Central memory CD8-positive, alpha-beta T cell (primary cell): ENCODE results near the gene TMEM271.

Experiments used
- ATAC-seq: fragments of 150-1000 bp; cut with Tn5 transposase; replicated peaks from 2 replicates; pipeline ENCODE4 v1.10.0; 2022; ENCODE audit warnings: mild to moderate bottlenecking, moderate FRiP score, moderate number of reproducible peaks; ENCODE audit not compliant: poor library complexity, severe bottlenecking; ENCODE audit errors: extremely low read depth
- DNase-seq, 2 donors: peaks; one replicate each; pipeline ENCODE4 v3.0.0; 2021; ENCODE audit warnings: low spot score in 2 of 2
- H3K27ac Mint-ChIP-seq: one replicate; pipeline ENCODE4 v1.8.0; 2022; ENCODE audit warnings: low read depth, mild to moderate bottlenecking, moderate library complexity, mixed read lengths
- H3K27me3 Mint-ChIP-seq: one replicate; pipeline ENCODE4 v1.8.0; 2022; ENCODE audit warnings: mixed read lengths
- H3K36me3 Mint-ChIP-seq: one replicate; pipeline ENCODE4 v1.8.0; 2022; ENCODE audit warnings: mild to moderate bottlenecking, moderate library complexity, mixed read lengths; ENCODE audit not compliant: insufficient read depth
- H3K4me1 Mint-ChIP-seq: one replicate; pipeline ENCODE4 v1.8.0; 2022; ENCODE audit warnings: mixed read lengths
- H3K4me3 Mint-ChIP-seq: one replicate; pipeline ENCODE4 v1.8.0; 2022; ENCODE audit warnings: mild to moderate bottlenecking, moderate library complexity, mixed read lengths
- H3K9me3 Mint-ChIP-seq: one replicate; pipeline ENCODE4 v1.8.0; 2022; ENCODE audit warnings: mixed read lengths

Gene TMEM271

GRCh38 chr4:617644-618641 lies 41.8 kb upstream of the TMEM271 start:
- H3K36me3 Mint-ChIP-seq = peaks cover 1% of the 10 kb centered on the region
- H3K27me3 Mint-ChIP-seq = peaks cover 22% of the 10 kb centered on the region
- DNase-seq (no peak), ATAC-seq (no peak)
- no peaks in the 10 kb centered on the region for H3K4me1 Mint-ChIP-seq
- H3K27ac Mint-ChIP-seq = no peak overlapping the region
- H3K4me3 Mint-ChIP-seq = no peak overlapping the region
- H3K9me3 Mint-ChIP-seq = no peaks in the 10 kb centered on the region

GRCh38 chr4:616911-617643 lies 41.0 kb upstream of the TMEM271 start:
- Mint-ChIP-seq H3K4me1 (no peaks in the 10 kb centered on the region), H3K27me3 (peaks cover 22% of the 10 kb centered on the region), H3K27ac (no peak overlapping the region), H3K9me3 (no peaks in the 10 kb centered on the region), H3K4me3 (no peak overlapping the region), H3K36me3 (peaks cover 1% of the 10 kb centered on the region)
- no peak for ATAC-seq
- no peak for DNase-seq

GRCh38 chr4:616091-616490 lies 40.0 kb upstream of the TMEM271 start:
- no peak for ATAC-seq
- Mint-ChIP-seq H3K4me1 (no peaks in the 10 kb centered on the region), H3K27me3 (peaks cover 22% of the 10 kb centered on the region), H3K36me3 (peaks cover 1% of the 10 kb centered on the region), H3K9me3 (no peaks in the 10 kb centered on the region), H3K27ac (no peak overlapping the region), H3K4me3 (no peak overlapping the region)
- DNase-seq = no peak

GRCh38 chr4:613126-613525 lies 37.0 kb upstream of the TMEM271 start:
- H3K4me3 Mint-ChIP-seq = no peak overlapping the region
- H3K27me3 Mint-ChIP-seq = peaks cover 31% of the 10 kb centered on the region
- no peak overlapping the region for H3K27ac Mint-ChIP-seq
- DNase-seq (no peak), ATAC-seq (no peak)
- peaks cover under 1% of the 10 kb centered on the region for H3K36me3 Mint-ChIP-seq
- peaks cover 6% of the 10 kb centered on the region for H3K9me3 Mint-ChIP-seq
- H3K4me1 Mint-ChIP-seq = no peaks in the 10 kb centered on the region

GRCh38 chr4:612749-613125 lies 36.6 kb upstream of the TMEM271 start:
- H3K27me3 Mint-ChIP-seq = peaks cover 27% of the 10 kb centered on the region
- H3K36me3 Mint-ChIP-seq = no peaks in the 10 kb centered on the region
- ATAC-seq (no peak), DNase-seq (no peak)
- H3K4me1 Mint-ChIP-seq = no peaks in the 10 kb centered on the region
- H3K27ac Mint-ChIP-seq = no peak overlapping the region
- H3K9me3 Mint-ChIP-seq = peaks cover 6% of the 10 kb centered on the region
- H3K4me3 Mint-ChIP-seq = no peak overlapping the region

- H3K36me3 Mint-ChIP-seq = no peaks in the 10 kb centered on the region
- no peak overlapping the region for H3K4me3 Mint-ChIP-seq
- no peak for DNase-seq
- ATAC-seq = no peak
- peaks cover 25% of the 10 kb centered on the region for H3K27me3 Mint-ChIP-seq
- no peaks in the 10 kb centered on the region for H3K4me1 Mint-ChIP-seq
- peaks cover 6% of the 10 kb centered on the region for H3K9me3 Mint-ChIP-seq
- no peak overlapping the region for H3K27ac Mint-ChIP-seq
These were observed 36.1 kb upstream of the TMEM271 start for GRCh38 chr4:612052-612748.

GRCh38 chr4:610411-611261 lies 34.5 kb upstream of the TMEM271 start:
- ATAC-seq = no peak
- no peak for DNase-seq
- Mint-ChIP-seq H3K4me1 (no peaks in the 10 kb centered on the region), H3K36me3 (no peaks in the 10 kb centered on the region), H3K27me3 (peaks cover 25% of the 10 kb centered on the region), H3K27ac (no peak overlapping the region), H3K4me3 (no peak overlapping the region), H3K9me3 (peaks cover 6% of the 10 kb centered on the region)

GRCh38 chr4:609400-610050 lies 33.4 kb upstream of the TMEM271 start:
- Mint-ChIP-seq H3K4me1 (no peaks in the 10 kb centered on the region), H3K27ac (no peak overlapping the region), H3K27me3 (peaks cover 25% of the 10 kb centered on the region), H3K9me3 (peaks cover 6% of the 10 kb centered on the region), H3K36me3 (no peaks in the 10 kb centered on the region), H3K4me3 (no peak overlapping the region)
- ATAC-seq (no peak), DNase-seq (no peak)

GRCh38 chr4:608236-608635 lies 32.1 kb upstream of the TMEM271 start:
- H3K27me3 Mint-ChIP-seq = peaks cover 36% of the 10 kb centered on the region
- no peak for DNase-seq

GRCh38 chr4:605702-606425 lies 29.8 kb upstream of the TMEM271 start:
- no peaks in the 10 kb centered on the region for H3K36me3 Mint-ChIP-seq
- peaks cover 53% of the 10 kb centered on the region for H3K27me3 Mint-ChIP-seq
- no peak for DNase-seq
- peaks cover 10% of the 10 kb centered on the region for H3K9me3 Mint-ChIP-seq
- H3K27ac Mint-ChIP-seq = no peak overlapping the region
- H3K4me3 Mint-ChIP-seq = no peak overlapping the region
- peaks cover 6% of the 10 kb centered on the region for H3K4me1 Mint-ChIP-seq
- no peak for ATAC-seq

More at GRCh38 chr4:608236-608635, 32.1 kb upstream of the TMEM271 start:
- Mint-ChIP-seq H3K4me1 (peaks cover 6% of the 10 kb centered on the region), H3K36me3 (no peaks in the 10 kb centered on the region), H3K4me3 (no peak overlapping the region), H3K9me3 (peaks cover 10% of the 10 kb centered on the region), H3K27ac (no peak overlapping the region)
- no peak for ATAC-seq

- H3K27me3 Mint-ChIP-seq = peaks cover 45% of the 10 kb centered on the region
- peak overlapping the region; percentile 41 for H3K27ac Mint-ChIP-seq
- peaks cover 4% of the 10 kb centered on the region for H3K9me3 Mint-ChIP-seq
- DNase-seq (no peak), ATAC-seq (no peak)
- no peaks in the 10 kb centered on the region for H3K36me3 Mint-ChIP-seq
- H3K4me3 Mint-ChIP-seq = no peak overlapping the region
- peaks cover 6% of the 10 kb centered on the region for H3K4me1 Mint-ChIP-seq
These were observed 28.0 kb upstream of the TMEM271 start for GRCh38 chr4:604131-604530.
